H9 (cell line): ENCODE data around the gene OR4M1. TPM values are rescaled to one million over a fixed set of nuclear protein-coding genes. Genes with fewer than 3 reads are reported as not detected.
"Not testable (repeated sequence)": the region's sequence is repeated elsewhere in the genome, so short reads cannot be mapped to it uniquely, and the experiment has no call there.

Experiments used
- DNase-seq: peaks from one replicate; pipeline ENCODE4 v3.0.0-alpha.2; 2017
- H2AFZ ChIP-seq: one replicate; pipeline ENCODE4 v1.6.1; 2013; ENCODE audit warnings: mild to moderate bottlenecking, low read length, control low read depth, moderate library complexity
- H2AK5ac ChIP-seq: 2 replicates; pipeline ENCODE4 v1.6.1; 2013; ENCODE audit warnings: low read length, control low read depth, mixed read lengths; ENCODE audit not compliant: insufficient read length
- H2BK120ac ChIP-seq: one replicate; pipeline ENCODE4 v1.6.1; 2013; ENCODE audit warnings: low read depth, mild to moderate bottlenecking, low read length, control low read depth, inconsistent platforms; ENCODE audit not compliant: poor library complexity, severe bottlenecking
- H2BK12ac ChIP-seq: 2 replicates; pipeline ENCODE4 v1.6.1; 2013; ENCODE audit warnings: low read length, control low read depth, mixed read lengths, low read depth; ENCODE audit not compliant: insufficient read length
- H2BK15ac ChIP-seq: 2 replicates; pipeline ENCODE4 v1.6.1; 2013; ENCODE audit warnings: low read depth, low read length, control low read depth
- H2BK20ac ChIP-seq: one replicate; pipeline ENCODE4 v1.6.1; 2013; ENCODE audit warnings: low read depth, mild to moderate bottlenecking, low read length, control low read depth, inconsistent platforms; ENCODE audit not compliant: poor library complexity, severe bottlenecking
- H2BK5ac ChIP-seq: 2 replicates; pipeline ENCODE4 v1.6.1; 2013; ENCODE audit warnings: low read length, control low read depth, mixed read lengths; ENCODE audit not compliant: insufficient read length
- H3K14ac ChIP-seq: 2 replicates; pipeline ENCODE4 v1.6.1; 2013; ENCODE audit warnings: low read length, control low read depth; ENCODE audit not compliant: insufficient read depth
- H3K18ac ChIP-seq: 2 replicates; pipeline ENCODE4 v1.6.1; 2013; ENCODE audit warnings: low read depth, mild to moderate bottlenecking, mixed read lengths, low read length, control low read depth; ENCODE audit not compliant: insufficient read length
- H3K23ac ChIP-seq: 2 replicates; pipeline ENCODE4 v1.6.1; 2013; ENCODE audit warnings: low read length, control low read depth, mixed read lengths, low read depth; ENCODE audit not compliant: insufficient read length
- H3K23me2 ChIP-seq: 2 replicates; pipeline ENCODE4 v1.6.1; 2013; ENCODE audit warnings: low read depth, mild to moderate bottlenecking, mixed read lengths, low read length, control low read depth; ENCODE audit not compliant: insufficient read length, poor library complexity, severe bottlenecking
- H3K27ac ChIP-seq: 2 replicates; pipeline ENCODE4 v1.5.1; 2013; ENCODE audit warnings: low read length, control low read depth, mixed read lengths, low read depth; ENCODE audit not compliant: insufficient read length
- H3K27me3 ChIP-seq: 2 replicates; pipeline ENCODE4 v1.6.1; 2013; ENCODE audit warnings: low read length, control low read depth, inconsistent platforms; ENCODE audit not compliant: insufficient read depth
- H3K4ac ChIP-seq: 2 replicates; pipeline ENCODE4 v1.6.1; 2013; ENCODE audit warnings: low read depth, mild to moderate bottlenecking, control low read depth, inconsistent platforms, low read length, moderate library complexity
- H3K4me1 ChIP-seq: 2 replicates; pipeline ENCODE4 v1.6.1; 2013; ENCODE audit warnings: low read length, control low read depth, inconsistent platforms; ENCODE audit not compliant: insufficient read depth
- H3K4me2 ChIP-seq: 2 replicates; pipeline ENCODE4 v1.6.1; 2013; ENCODE audit warnings: low read length, control low read depth, mixed read lengths; ENCODE audit not compliant: insufficient read length, insufficient read depth
- H3K56ac ChIP-seq: 2 replicates; pipeline ENCODE4 v1.6.1; 2013; ENCODE audit warnings: low read depth, mild to moderate bottlenecking, mixed read lengths, low read length, control low read depth; ENCODE audit not compliant: insufficient read length
- H3K79me1 ChIP-seq: 2 replicates; pipeline ENCODE4 v1.6.1; 2013; ENCODE audit warnings: low read depth, mild to moderate bottlenecking, moderate library complexity, low read length, control low read depth, inconsistent platforms; ENCODE audit not compliant: insufficient read depth, poor library complexity, severe bottlenecking
- H3K79me2 ChIP-seq: 2 replicates; pipeline ENCODE4 v1.6.1; 2013; ENCODE audit warnings: low read length, control low read depth, inconsistent platforms; ENCODE audit not compliant: insufficient read depth
- H3K9ac ChIP-seq: 2 replicates; pipeline ENCODE4 v1.6.1; 2013; ENCODE audit warnings: low read length, control low read depth, mixed read lengths; ENCODE audit not compliant: insufficient read length; ENCODE audit errors: extremely low read depth
- H3K9me3 ChIP-seq: one replicate; pipeline ENCODE4 v1.6.1; 2013; ENCODE audit warnings: low read depth, low read length, inconsistent platforms; ENCODE audit not compliant: control insufficient read depth
- H3T11ph ChIP-seq: one replicate; pipeline ENCODE4 v1.6.1; 2013; ENCODE audit warnings: mild to moderate bottlenecking, low read length, control low read depth, inconsistent platforms
- H4K20me1 ChIP-seq: one replicate; pipeline ENCODE4 v1.6.1; 2013; ENCODE audit not compliant: control insufficient read depth, insufficient read length, insufficient read depth
- H4K5ac ChIP-seq: 2 replicates; pipeline ENCODE4 v1.6.1; 2013; ENCODE audit warnings: low read depth, mild to moderate bottlenecking, mixed read lengths, low read length, control low read depth; ENCODE audit not compliant: insufficient read length
- H4K8ac ChIP-seq: replicated peaks from 2 replicates; pipeline ENCODE4 v1.6.1; 2013; ENCODE audit warnings: low read length, control low read depth, mixed read lengths, low read depth; ENCODE audit not compliant: insufficient read length
- H4K91ac ChIP-seq: 2 replicates; pipeline ENCODE4 v1.6.1; 2013; ENCODE audit warnings: low read depth, mild to moderate bottlenecking, moderate library complexity, mixed read lengths, low read length, control low read depth; ENCODE audit not compliant: insufficient read length
- H3K27ac Mint-ChIP-seq, 3 experiments: 2 replicates in 2 of 3; 3 replicates in 1 of 3; pipeline ENCODE4 v1.8.0; 2020 to 2021; ENCODE audit warnings: mixed read lengths in 3 of 3, mild to moderate bottlenecking in 1 of 3, moderate library complexity in 1 of 3
- H3K27me3 Mint-ChIP-seq: 2 replicates; pipeline ENCODE4 v1.8.0; 2021; ENCODE audit warnings: low read depth, mild to moderate bottlenecking, moderate library complexity, mixed read lengths
- H3K36me3 Mint-ChIP-seq, 3 experiments: 2 replicates in 2 of 3; 3 replicates in 1 of 3; pipeline ENCODE4 v1.8.0; 2020 to 2021; ENCODE audit warnings: low read depth in 3 of 3, mixed read lengths in 3 of 3; ENCODE audit not compliant: insufficient read depth in 1 of 3
- H3K4me1 Mint-ChIP-seq, 2 experiments: 2 replicates each; pipeline ENCODE4 v1.8.0; 2020; ENCODE audit warnings: mixed read lengths in 2 of 2
- H3K4me3 Mint-ChIP-seq, 2 experiments: 2 replicates in 1 of 2; 3 replicates in 1 of 2; pipeline ENCODE4 v1.8.0; 2020 to 2021; ENCODE audit warnings: mild to moderate bottlenecking in 2 of 2, mixed read lengths in 2 of 2, moderate library complexity in 1 of 2
- H3K9me3 Mint-ChIP-seq, 2 experiments: 2 replicates in 1 of 2; 3 replicates in 1 of 2; pipeline ENCODE4 v1.8.0; 2020; ENCODE audit warnings: mild to moderate bottlenecking in 2 of 2, mixed read lengths in 2 of 2, moderate library complexity in 1 of 2
- WGBS: extraction: QIAGEN DNeasy Blood & Tissue Kit; methylation state at CpG from one replicate; pipeline ENCODE4 v1.1.7; 2013; ENCODE audit warnings: missing lambda C conversion rate, low lambda C conversion rate, mixed read lengths; ENCODE audit not compliant: insufficient read length; ENCODE audit errors: extremely low coverage; 5-methylcytosine and 5-hydroxymethylcytosine counted together
- total RNA-seq: library from RNA; stranded (reverse); gene quantifications from 2 replicates; pipeline ENCODE4 v1.2.1, GENCODE V29; 2021

OR4M1 gene
- total RNA-seq, 1 experiment from 2014 or later = not detected

- H2AFZ ChIP-seq, H3K18ac ChIP-seq, H2BK12ac ChIP-seq, H2BK5ac ChIP-seq, H3K23ac ChIP-seq, H3K27me3 Mint-ChIP-seq, H3K4ac ChIP-seq, H2BK15ac ChIP-seq, H4K8ac ChIP-seq, H3K4me1 Mint-ChIP-seq, H3K14ac ChIP-seq, H3T11ph ChIP-seq, H4K20me1 ChIP-seq, H3K4me3 Mint-ChIP-seq, H3K27ac Mint-ChIP-seq, H2BK120ac ChIP-seq, H2BK20ac ChIP-seq, H3K79me2 ChIP-seq, H3K9ac ChIP-seq, H3K27ac ChIP-seq, DNase-seq, H3K23me2 ChIP-seq, H4K91ac ChIP-seq, H3K27me3 ChIP-seq, H2AK5ac ChIP-seq, H3K79me1 ChIP-seq, H3K56ac ChIP-seq, H3K4me2 ChIP-seq, H3K4me1 ChIP-seq, H4K5ac ChIP-seq: not testable (repeated sequence)
- Mint-ChIP-seq H3K36me3 (peaks cover 3 to 18% (median 8%) of the 10 kb centered on the region in 3 experiments; a peak in 6 of 7 replicates), H3K9me3 (peaks cover 6 to 20% of the 10 kb centered on the region in 2 experiments)
- no CpG with 5 or more reads among the region's 10 CpGs for WGBS
- H3K9me3 ChIP-seq = peaks cover 95% of the 10 kb centered on the region
Observed at GRCh38 chr14:19796520-19797108, 23.3 kb downstream of the OR4M1 start.
